OCI-LY7 (cell line): ENCODE results near the gene ACTRT1. TPM values are rescaled to one million over a fixed set of nuclear protein-coding genes. Genes with fewer than 3 reads are reported as not detected.

Experiments
- BruUV-seq: library from RNA; stranded (reverse); fragments of 400-500 nt; replicated peaks from 2 replicates; lab custom pipeline; 2021; lab: Mats Ljungman, UMichigan
- CTCF ChIA-PET: fragments of 300-600 bp; sonication (Branson Sonifier 250); formaldehyde crosslinking; loops from one replicate; lab custom pipeline; 2022; ENCODE audit warnings: antibody characterized with exemption; ENCODE audit not compliant: unreplicated experiment; lab: Charles Lee
- POLR2A ChIA-PET: fragments of 300-600 bp; sonication (Branson Sonifier 250); formaldehyde crosslinking; loops from one replicate; lab custom pipeline; 2022; ENCODE audit warnings: antibody characterized with exemption; lab: Charles Lee
- DNase-seq: peaks from one replicate; pipeline ENCODE4 v3.0.0-alpha.2; 2015; ENCODE audit warnings: low spot score
- H2AFZ ChIP-seq: fragments of 200-600 bp; sonication (generic), shearing (Covaris generic); 2 replicates; pipeline ENCODE4 v1.6.1; 2014; ENCODE audit warnings: mild to moderate bottlenecking, antibody characterized with exemption, low read length, moderate library complexity
- H3K27ac ChIP-seq: fragments of 200-600 bp; sonication (generic); 2 replicates; pipeline ENCODE4 v1.5.1; 2014; ENCODE audit warnings: mixed run types, low read depth, mild to moderate bottlenecking, moderate library complexity, low read length, inconsistent platforms; ENCODE audit not compliant: poor library complexity, severe bottlenecking
- H3K36me3 ChIP-seq: fragments of 200-600 bp; sonication (generic); 2 replicates; pipeline ENCODE4 v1.6.1; 2014; ENCODE audit warnings: mild to moderate bottlenecking, antibody characterized with exemption, low read length, moderate library complexity, mixed read lengths; ENCODE audit not compliant: insufficient read depth
- H3K4me1 ChIP-seq: fragments of 200-600 bp; sonication (generic); 2 replicates; pipeline ENCODE4 v1.5.1; 2014; ENCODE audit warnings: mild to moderate bottlenecking, low read length; ENCODE audit not compliant: insufficient read depth, poor library complexity, severe bottlenecking
- H3K4me2 ChIP-seq: fragments of 200-600 bp; sonication (generic); 2 replicates; pipeline ENCODE4 v1.6.1; 2014; ENCODE audit warnings: mild to moderate bottlenecking, low read length
- H3K4me3 ChIP-seq: fragments of 200-600 bp; sonication (generic); 2 replicates; pipeline ENCODE4 v1.5.1; 2014; ENCODE audit warnings: mild to moderate bottlenecking, low read depth, low read length; ENCODE audit not compliant: poor library complexity, severe bottlenecking
- H3K79me2 ChIP-seq: fragments of 200-600 bp; sonication (generic); 2 replicates; pipeline ENCODE4 v1.6.1; 2016; ENCODE audit warnings: low read depth, mild to moderate bottlenecking, low read length, moderate library complexity, mixed read lengths; ENCODE audit not compliant: insufficient read depth
- H3K9me2 ChIP-seq: fragments of 200-600 bp; sonication (generic); 2 replicates; pipeline ENCODE4 v1.6.1; 2016; ENCODE audit warnings: mild to moderate bottlenecking, low read length, mixed read lengths; ENCODE audit not compliant: insufficient read depth
- H3K9me3 ChIP-seq: fragments of 200-600 bp; sonication (generic); 2 replicates; pipeline ENCODE4 v1.6.1; 2014; ENCODE audit warnings: mild to moderate bottlenecking, mixed run types, low read length, mixed read lengths
- H4K20me1 ChIP-seq: fragments of 200-600 bp; sonication (generic); 2 replicates; pipeline ENCODE4 v1.6.1; 2014; ENCODE audit warnings: mild to moderate bottlenecking, antibody characterized with exemption, low read length, moderate library complexity, mixed read lengths; ENCODE audit not compliant: insufficient read depth
- EZH2phosphoT487 ChIP-seq: fragments of 200-600 bp; sonication (generic); IDR thresholded peaks from 2 replicates; pipeline ENCODE4 v1.6.1; 2018; ENCODE audit warnings: low read depth, borderline replicate concordance, mild to moderate bottlenecking, mixed run types, antibody characterized with exemption, low read length, moderate library complexity, mixed read lengths
- intact Hi-C: fragments of 100-400 bp; cut with micrococcal nuclease; formaldehyde crosslinking; loops from one replicate; pipeline ENCODE4 v1.10.0; 2022; ENCODE audit not compliant: unreplicated experiment
- total RNA-seq, 2 experiments: library from RNA; depleted of rRNA in 1 of 2; stranded (reverse); fragments of >200 nt in 1 of 2; shearing (Covaris generic) in 1 of 2; gene quantifications; 2 replicates each; pipeline ENCODE4 v1.2.3, GENCODE V29; 2014 to 2022
- TF ChIP-seq, protein P1 (sequence below): fragments of 200-600 bp; sonication (generic); conservative IDR thresholded peaks from 2 replicates; pipeline ENCODE4 v1.5.1; 2014; ENCODE audit warnings: mild to moderate bottlenecking, antibody characterized with exemption, low read length, moderate library complexity, mixed read lengths

Gene ACTRT1
- total RNA-seq, 2 experiments from 2014 or later: not detected

DNA sequence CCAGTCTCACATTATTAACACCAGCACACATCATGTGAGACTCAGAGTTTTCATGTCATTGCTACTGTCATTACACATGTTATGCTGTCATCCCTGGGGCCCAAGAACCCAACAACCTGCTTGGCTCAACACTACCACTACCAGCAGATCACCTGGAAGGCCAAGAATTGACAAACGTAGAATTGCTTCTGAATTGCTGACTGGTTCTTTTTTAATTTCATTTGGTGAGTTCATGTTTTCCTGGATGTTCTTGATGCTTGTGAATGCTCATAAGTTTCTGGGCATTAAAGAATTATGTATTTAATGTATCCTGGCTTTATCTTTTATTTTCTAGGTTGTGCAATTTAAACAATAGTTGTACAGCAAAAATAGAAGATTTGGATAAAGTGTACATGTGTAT lies 40.2 kb downstream of the ACTRT1 start:
- H3K9me3 ChIP-seq: no peaks in the 10 kb centered on the region
- CTCF ChIA-PET: no interaction called here
- H2AFZ ChIP-seq: no peak overlapping the region
- TF ChIP-seq EZH2phosphoT487: no peak
- TF ChIP-seq, protein P1, sequence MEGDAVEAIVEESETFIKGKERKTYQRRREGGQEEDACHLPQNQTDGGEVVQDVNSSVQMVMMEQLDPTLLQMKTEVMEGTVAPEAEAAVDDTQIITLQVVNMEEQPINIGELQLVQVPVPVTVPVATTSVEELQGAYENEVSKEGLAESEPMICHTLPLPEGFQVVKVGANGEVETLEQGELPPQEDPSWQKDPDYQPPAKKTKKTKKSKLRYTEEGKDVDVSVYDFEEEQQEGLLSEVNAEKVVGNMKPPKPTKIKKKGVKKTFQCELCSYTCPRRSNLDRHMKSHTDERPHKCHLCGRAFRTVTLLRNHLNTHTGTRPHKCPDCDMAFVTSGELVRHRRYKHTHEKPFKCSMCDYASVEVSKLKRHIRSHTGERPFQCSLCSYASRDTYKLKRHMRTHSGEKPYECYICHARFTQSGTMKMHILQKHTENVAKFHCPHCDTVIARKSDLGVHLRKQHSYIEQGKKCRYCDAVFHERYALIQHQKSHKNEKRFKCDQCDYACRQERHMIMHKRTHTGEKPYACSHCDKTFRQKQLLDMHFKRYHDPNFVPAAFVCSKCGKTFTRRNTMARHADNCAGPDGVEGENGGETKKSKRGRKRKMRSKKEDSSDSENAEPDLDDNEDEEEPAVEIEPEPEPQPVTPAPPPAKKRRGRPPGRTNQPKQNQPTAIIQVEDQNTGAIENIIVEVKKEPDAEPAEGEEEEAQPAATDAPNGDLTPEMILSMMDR: no peak
- H3K4me3 ChIP-seq: no peak overlapping the region
- H3K79me2 ChIP-seq: no peaks in the 10 kb centered on the region
- no peaks in the 10 kb centered on the region for H3K4me1 ChIP-seq
- POLR2A ChIA-PET: no interaction called here
- H3K36me3 ChIP-seq: no peaks in the 10 kb centered on the region
- no peak for DNase-seq
- H4K20me1 ChIP-seq: no peaks in the 10 kb centered on the region
- intact Hi-C loops: no loop called here
- H3K27ac ChIP-seq: no peak overlapping the region
- H3K4me2 ChIP-seq: no peak overlapping the region
- H3K9me2 ChIP-seq: no peaks in the 10 kb centered on the region
- no TSS peak for BruUV-seq

DNA sequence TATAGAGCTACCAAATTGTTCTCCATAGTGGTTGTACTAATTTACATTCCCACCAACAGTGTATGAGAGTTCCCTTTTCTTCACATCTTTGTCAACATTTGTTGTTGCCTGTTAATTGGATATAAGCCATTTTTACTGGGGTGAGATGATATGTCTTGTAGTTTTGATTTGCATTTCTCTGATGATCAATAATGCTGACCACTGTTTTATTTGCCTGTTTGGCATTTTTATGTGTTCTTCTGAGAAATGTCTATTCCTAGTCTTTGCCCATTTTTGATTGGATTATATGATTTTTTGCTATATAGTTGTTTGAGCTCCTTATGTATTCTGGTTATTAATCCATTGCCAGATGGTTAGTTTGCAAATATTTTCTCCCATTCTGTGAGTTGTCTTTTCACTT lies 44.3 kb downstream of the ACTRT1 start:
- no TSS peak for BruUV-seq
- H3K9me3 ChIP-seq: no peaks in the 10 kb centered on the region
- H3K9me2 ChIP-seq: no peaks in the 10 kb centered on the region
- DNase-seq: no peak
- no peaks in the 10 kb centered on the region for H3K4me1 ChIP-seq
- no peaks in the 10 kb centered on the region for H3K79me2 ChIP-seq
- no peak for TF ChIP-seq EZH2phosphoT487
- TF ChIP-seq, protein P1: no peak
- ChIA-PET CTCF (no interaction called here), POLR2A (no interaction called here)
- H3K27ac ChIP-seq: no peak overlapping the region
- H2AFZ ChIP-seq: no peak overlapping the region
- no peaks in the 10 kb centered on the region for H3K36me3 ChIP-seq
- no peak overlapping the region for H3K4me3 ChIP-seq
- no peaks in the 10 kb centered on the region for H4K20me1 ChIP-seq
- H3K4me2 ChIP-seq: no peak overlapping the region
- intact Hi-C loops: no loop called here
